ES-I3 (cell line): ENCODE measurements around the gene P2RY10.
"Not testable (repeated sequence)": the region's sequence is repeated elsewhere in the genome, so short reads cannot be mapped to it uniquely, and the experiment has no call there.

Experiments used
- H3K36me3 ChIP-seq: 2 replicates; pipeline ENCODE4 v1.6.1; 2013; ENCODE audit warnings: mild to moderate bottlenecking, low read length, control low read depth, moderate library complexity; ENCODE audit not compliant: insufficient read depth
- H3K4me1 ChIP-seq: 2 replicates; pipeline ENCODE4 v1.6.1; 2013; ENCODE audit warnings: mild to moderate bottlenecking, control low read depth, low read length; ENCODE audit not compliant: insufficient read depth
- H3K9ac ChIP-seq: 2 replicates; pipeline ENCODE4 v1.6.1; 2013; ENCODE audit warnings: low read depth, mild to moderate bottlenecking, low read length, moderate library complexity
- H3K9me3 ChIP-seq: 2 replicates; pipeline ENCODE4 v1.6.1; 2013; ENCODE audit warnings: mild to moderate bottlenecking, low read length, moderate library complexity; ENCODE audit not compliant: control insufficient read depth, insufficient read depth

Gene P2RY10

GRCh38 chrX:78979789-78980464 lies 34.7 kb downstream of the P2RY10 start:
- H3K4me1 ChIP-seq = 0 out of 2 replicates have a peak, but pooled peaks cover 5% of the 10 kb centered on the region
- H3K9me3 ChIP-seq = no peaks in the 10 kb centered on the region
- no peaks in the 10 kb centered on the region for H3K36me3 ChIP-seq
- no peak overlapping the region for H3K9ac ChIP-seq

- peaks cover 7% of the 10 kb centered on the region for H3K4me1 ChIP-seq
- no peak overlapping the region for H3K9ac ChIP-seq
- peaks cover 7% of the 10 kb centered on the region; the same call in 1 of the 2 replicates for H3K9me3 ChIP-seq
- H3K36me3 ChIP-seq = no peaks in the 10 kb centered on the region
Observed at GRCh38 chrX:78989349-78989748, 44.2 kb downstream of the P2RY10 start.

- Histone ChIP-seq H3K9me3 (no peaks in the 10 kb centered on the region), H3K36me3 (no peaks in the 10 kb centered on the region), H3K9ac (no peak overlapping the region), H3K4me1 (no peaks in the 10 kb centered on the region)
Observed at GRCh38 chrX:78997870-78998558, 52.8 kb downstream of the P2RY10 start.

- not testable (repeated sequence) for H3K36me3 ChIP-seq, H3K4me1 ChIP-seq, H3K9ac ChIP-seq, H3K9me3 ChIP-seq
Observed at GRCh38 chrX:79007540-79007939, 62.3 kb downstream of the P2RY10 start.
